ENCODE results near the gene MAPK8.
"Not testable (repeated sequence)": the region's sequence is repeated elsewhere in the genome, so short reads cannot be mapped to it uniquely, and the experiment has no call there.

MAPK8 gene

DNA sequence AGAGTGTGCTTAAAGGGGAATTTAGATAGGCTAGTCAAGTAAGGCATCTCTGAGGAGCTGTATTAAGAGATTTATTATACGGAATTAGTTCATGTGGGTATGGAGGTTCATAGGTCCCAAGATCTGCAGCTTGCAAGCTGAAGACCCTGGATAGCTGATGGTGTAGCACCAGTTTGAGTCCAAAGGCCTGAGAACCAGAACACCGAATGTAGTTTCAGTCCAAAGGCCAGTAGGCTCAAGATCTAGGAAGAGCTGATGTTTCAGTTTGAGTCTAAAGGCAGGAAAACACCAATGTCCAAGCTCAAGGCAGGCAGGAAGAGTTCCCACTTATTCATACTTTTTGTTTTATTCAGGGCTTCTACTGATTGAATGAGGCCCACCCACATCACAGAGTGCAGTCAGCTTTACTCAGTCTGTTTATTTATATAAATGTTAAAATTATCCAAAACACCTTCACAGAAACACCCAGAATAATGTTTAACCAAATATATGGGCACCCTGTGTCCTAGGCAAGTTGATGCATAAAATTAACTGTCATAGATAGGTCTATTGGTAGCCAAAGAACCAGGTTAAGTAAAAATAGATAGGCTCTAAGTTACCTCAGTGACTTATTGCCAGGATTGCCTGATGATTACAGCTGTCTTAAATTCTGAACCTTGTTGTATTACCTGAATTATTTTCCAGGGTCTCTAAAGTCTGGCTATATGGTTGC is 83.5 kb downstream of the MAPK8 start:
- no peak for DNase-seq

DNA sequence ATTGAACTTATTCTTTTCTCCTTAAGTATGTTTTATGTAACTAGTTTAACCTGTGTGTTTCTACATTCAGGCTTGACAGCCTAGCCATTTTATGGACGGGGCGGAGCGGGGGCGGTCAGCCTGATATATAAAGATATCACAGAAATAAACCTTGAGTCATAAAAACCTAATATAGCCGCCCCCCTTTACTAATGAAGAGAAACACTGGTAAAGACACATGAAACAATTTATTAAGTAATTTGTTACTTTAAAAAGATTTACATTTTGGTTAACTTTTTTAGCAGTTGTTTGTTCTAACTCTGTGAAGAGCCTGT is 84.0 kb downstream of the MAPK8 start:
- no peak for DNase-seq

GRCh38 chr10:48390933-48391845 is 84.7 kb downstream of the MAPK8 start:
- DNase-seq, result no peak

GRCh38 chr10:48391994-48392393 is 85.5 kb downstream of the MAPK8 start:
- DNase-seq, result no peak

DNA sequence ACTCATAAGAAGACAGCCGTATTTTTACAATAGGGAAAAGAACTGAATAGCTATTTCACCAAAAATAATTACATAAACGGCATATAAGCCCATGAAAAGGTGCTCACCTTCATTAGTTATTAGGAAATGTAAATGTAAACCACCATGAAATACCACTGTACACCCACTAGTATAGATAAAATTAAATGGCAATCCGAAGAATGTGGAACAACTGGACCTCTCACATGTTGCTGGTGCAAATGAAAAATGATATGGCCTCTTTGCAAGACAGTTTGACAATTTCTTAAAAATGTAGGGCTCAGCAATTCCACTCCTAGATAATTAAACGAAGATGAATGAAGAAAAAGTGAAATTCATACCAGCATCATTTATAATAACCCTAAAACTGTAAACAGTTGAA is 91.8 kb downstream of the MAPK8 start:
- no peak for DNase-seq

DNA sequence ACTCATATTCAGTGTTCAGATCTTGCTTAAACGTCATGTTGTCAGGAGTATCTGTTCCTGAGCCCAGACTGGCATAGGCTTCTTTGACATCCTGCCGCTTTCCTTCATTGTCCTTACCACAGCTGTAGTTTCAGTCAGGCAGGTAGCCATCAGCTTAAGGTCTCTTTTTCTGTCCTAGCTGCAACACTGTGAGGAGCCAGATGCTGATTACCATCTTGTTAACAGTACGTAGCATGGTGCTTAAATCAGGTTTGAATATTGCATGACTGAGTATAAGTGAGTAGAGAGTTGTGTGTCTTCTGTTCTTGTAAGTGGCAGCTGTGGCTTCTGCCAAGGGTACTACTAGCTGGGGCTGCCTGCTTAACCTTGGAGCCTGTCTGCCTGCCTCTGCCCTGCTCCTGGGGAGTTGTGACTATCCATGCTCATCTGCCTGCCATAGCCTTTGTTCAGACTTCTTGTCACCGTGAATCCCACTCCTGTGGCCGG is 92.6 kb downstream of the MAPK8 start:
- peak; percentile 60 for DNase-seq

- DNase-seq, result no peak
Measured at GRCh38 chr10:48399551-48399950, 93.1 kb downstream of the MAPK8 start.

- DNase-seq, result no peak
Measured at GRCh38 chr10:48400129-48400849, 93.8 kb downstream of the MAPK8 start.

DNA sequence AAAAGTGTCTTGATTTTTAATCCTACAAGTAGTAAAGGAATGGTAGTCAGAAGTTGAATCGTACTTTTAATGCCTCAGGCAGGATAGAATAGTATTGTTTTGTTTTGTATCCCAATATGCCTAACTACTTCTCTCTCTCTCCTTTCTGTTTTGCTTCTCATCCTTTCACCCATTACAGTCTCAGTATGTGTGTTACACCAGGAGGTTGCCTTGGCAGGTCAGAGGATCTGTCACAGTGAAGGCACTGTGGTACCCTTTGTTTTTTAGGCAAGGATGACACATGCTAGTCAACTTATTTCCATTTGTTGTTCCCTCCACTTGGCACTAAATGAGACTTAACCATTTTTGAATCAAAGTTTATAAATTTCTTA is 94.4 kb downstream of the MAPK8 start:
- no peak for DNase-seq

DNA sequence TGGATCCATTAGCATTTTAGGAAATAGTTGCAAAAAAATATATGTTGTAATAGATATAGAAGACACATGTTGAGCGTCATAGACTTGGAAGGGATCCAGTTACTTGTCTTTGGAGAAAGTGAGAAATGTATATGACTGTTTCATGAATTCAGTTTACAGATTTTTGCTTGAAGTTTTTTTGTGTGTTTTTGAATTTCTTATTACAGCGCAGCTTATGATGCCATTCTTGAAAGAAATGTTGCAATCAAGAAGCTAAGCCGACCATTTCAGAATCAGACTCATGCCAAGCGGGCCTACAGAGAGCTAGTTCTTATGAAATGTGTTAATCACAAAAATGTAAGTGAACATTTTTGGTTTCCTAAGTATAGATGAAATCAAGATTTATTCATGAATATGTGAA is 98.2 kb downstream of the MAPK8 start:
- DNase-seq, result no peak

GRCh38 chr10:48406204-48406603 is 99.7 kb downstream of the MAPK8 start:
- DNase-seq, result peak; percentile 65

- no peak for DNase-seq
Measured at GRCh38 chr10:48406658-48407057, 100.2 kb downstream of the MAPK8 start.

- no peak for DNase-seq
Measured at GRCh38 chr10:48410503-48410902, 104.0 kb downstream of the MAPK8 start.

GRCh38 chr10:48411510-48411909 is 105.0 kb downstream of the MAPK8 start:
- DNase-seq, result no peak

GRCh38 chr10:48412081-48412480 is 105.6 kb downstream of the MAPK8 start:
- DNase-seq, result no peak

GRCh38 chr10:48412933-48413332 is 106.5 kb downstream of the MAPK8 start:
- no peak for DNase-seq

- no peak for DNase-seq
Measured at GRCh38 chr10:48414160-48414559, 107.7 kb downstream of the MAPK8 start.

- no peak for DNase-seq
Measured at GRCh38 chr10:48414778-48415177, 108.3 kb downstream of the MAPK8 start.

DNA sequence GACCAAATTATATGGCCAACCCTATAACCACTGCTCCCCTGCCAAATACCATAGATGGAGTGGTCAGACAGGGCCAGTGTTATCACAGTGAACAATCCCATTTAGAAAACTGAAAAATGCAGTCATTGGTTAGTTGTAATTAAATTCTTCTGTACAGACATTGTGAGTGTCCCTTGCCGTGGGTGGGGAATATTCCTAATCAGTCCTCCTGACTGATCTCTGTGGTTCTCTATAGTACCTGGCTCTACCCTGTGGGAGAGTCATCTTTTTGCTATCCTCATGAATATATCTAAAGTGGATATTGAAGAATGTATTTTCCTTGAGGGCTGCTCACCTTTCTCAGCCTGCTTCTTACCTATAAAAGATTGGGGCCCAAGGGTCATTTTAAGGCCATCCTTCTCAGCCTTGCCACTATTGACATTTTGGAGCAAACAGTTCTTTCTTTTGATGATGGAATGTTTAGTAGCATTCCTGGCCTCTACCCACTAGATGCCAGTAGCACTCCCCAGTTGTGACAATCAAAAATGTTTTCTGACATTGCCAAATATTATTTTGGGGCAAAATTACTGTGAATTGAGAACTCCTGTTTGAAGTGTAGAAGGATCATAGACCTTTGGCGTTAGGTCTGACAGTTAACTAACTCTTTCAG is 110.2 kb downstream of the MAPK8 start:
- no peak for DNase-seq

- no peak for DNase-seq
Measured at GRCh38 chr10:48417374-48417773, 110.9 kb downstream of the MAPK8 start.

GRCh38 chr10:48418189-48418788 is 111.8 kb downstream of the MAPK8 start:
- DNase-seq, result no peak

GRCh38 chr10:48419714-48420113 is 113.2 kb downstream of the MAPK8 start:
- no peak for DNase-seq

- not testable (repeated sequence) for DNase-seq
Measured at GRCh38 chr10:48421862-48422261, 115.4 kb downstream of the MAPK8 start.

Measured in islet precursor cell (in vitro differentiated cells).